B cell (primary cell): ENCODE data around the gene CNR2. TPM values are rescaled to one million over a fixed set of nuclear protein-coding genes. Genes with fewer than 3 reads are reported as not detected.
A peak's percentile ranks its signal among the peaks of the same experiment; 100 is the strongest.

Experiments used
- ATAC-seq: fragments of 200-7000 bp; cut with Tn5 transposase; one replicate; pipeline ENCODE4 v1.10.0; 2021; ENCODE audit warnings: low read depth, mild to moderate bottlenecking, moderate number of reproducible peaks, moderate library complexity
- CTCF ChIA-PET: fragments of 350-600 bp; sonication (Branson Sonifier 250); formaldehyde crosslinking; loops from one replicate; lab custom pipeline; 2021; ENCODE audit warnings: antibody characterized with exemption, inconsistent platforms; lab: Charles Lee
- POLR2A ChIA-PET: fragments of 350-600 bp; sonication (Branson Sonifier 250); formaldehyde crosslinking; loops from one replicate; lab custom pipeline; 2021; ENCODE audit warnings: antibody characterized with exemption; lab: Charles Lee
- DNase-seq: peaks from one replicate; pipeline ENCODE4 v3.0.0; 2013
- H2AFZ ChIP-seq: 2 replicates; pipeline ENCODE4 v1.6.1; 2012; ENCODE audit warnings: mild to moderate bottlenecking, low read depth, low read length; ENCODE audit not compliant: insufficient read depth, poor library complexity, severe bottlenecking
- H3K27ac ChIP-seq, 2 donors: 1 replicate in 1 of 2; 2 replicates in 1 of 2; pipeline ENCODE4 v1.5.1; 2012 to 2013; ENCODE audit warnings: low read length in 2 of 2, mild to moderate bottlenecking in 2 of 2, moderate library complexity in 1 of 2
- H3K27me3 ChIP-seq, 4 experiments: fragments of 200-600 bp in 1 of 4; sonication (generic) in 1 of 4; replicated peaks in 1 of 4; 1 replicate in 2 of 4; 2 replicates in 2 of 4; pipeline versions ENCODE4 v1.6.1 to v1.7.0; 2013 to 2016; ENCODE audit warnings: low read length in 3 of 4, mild to moderate bottlenecking in 2 of 4, mixed read lengths in 1 of 4, moderate library complexity in 1 of 4; ENCODE audit not compliant: insufficient read depth in 4 of 4, control insufficient read depth in 3 of 4; ENCODE audit errors: control extremely low read depth in 1 of 4
- H3K36me3 ChIP-seq, 2 experiments: replicated peaks in 1 of 2; 1 replicate in 1 of 2; 2 replicates in 1 of 2; pipeline versions ENCODE4 v1.6.1 to v1.7.1; 2013; ENCODE audit warnings: low read length in 1 of 2; ENCODE audit not compliant: insufficient read depth in 2 of 2, control insufficient read depth in 1 of 2; ENCODE audit errors: control extremely low read depth in 1 of 2, extremely low read depth in 1 of 2
- H3K4me1 ChIP-seq, 2 donors: fragments of 200-600 bp in 1 of 2; sonication (generic) in 1 of 2; 1 replicate in 1 of 2; 2 replicates in 1 of 2; pipeline versions ENCODE4 v1.5.1 to v1.6.1; 2013 to 2017; ENCODE audit warnings: low read length in 2 of 2; ENCODE audit not compliant: control insufficient read depth in 2 of 2, insufficient read depth in 2 of 2
- H3K4me2 ChIP-seq: replicated peaks from 2 replicates; pipeline ENCODE3; 2012; ENCODE audit warnings: mild to moderate bottlenecking, low read depth, low read length; ENCODE audit not compliant: poor library complexity, severe bottlenecking
- H3K4me3 ChIP-seq, 5 experiments: fragments of 200-600 bp in 1 of 5; sonication (generic) in 1 of 5; 1 replicate in 3 of 5; 2 replicates in 2 of 5; pipeline versions ENCODE4 v1.5.1 to v1.7.0; 2011 to 2016; ENCODE audit warnings: low read length in 4 of 5, mild to moderate bottlenecking in 4 of 5, low read depth in 2 of 5, control low read depth in 1 of 5, moderate library complexity in 1 of 5; ENCODE audit not compliant: insufficient read depth in 1 of 5; ENCODE audit errors: control extremely low read depth in 1 of 5, extremely low read depth in 1 of 5
- H3K79me2 ChIP-seq: fragments of 200-600 bp; sonication (generic); one replicate; pipeline ENCODE4 v1.6.0; 2016; ENCODE audit warnings: low read length; ENCODE audit not compliant: control insufficient read depth, insufficient read depth
- H3K9ac ChIP-seq: fragments of 200-600 bp; sonication (generic); 2 replicates; pipeline ENCODE4 v1.6.1; 2017; ENCODE audit warnings: mild to moderate bottlenecking, low read length, moderate library complexity
- H3K9me3 ChIP-seq, 3 donors: one replicate each; pipeline versions ENCODE4 v1.6.1 to v1.7.1; 2013; ENCODE audit warnings: low read length in 2 of 3; ENCODE audit not compliant: control insufficient read depth in 2 of 3, insufficient read depth in 1 of 3; ENCODE audit errors: control extremely low read depth in 1 of 3
- H4K20me1 ChIP-seq: 2 replicates; pipeline ENCODE4 v1.6.0; 2012; ENCODE audit warnings: mild to moderate bottlenecking, low read length; ENCODE audit not compliant: insufficient read depth, control insufficient read depth, poor library complexity, severe bottlenecking
- H3K27ac Mint-ChIP-seq: one replicate; pipeline ENCODE4 v1.8.0; 2021; ENCODE audit warnings: mixed read lengths
- H3K27me3 Mint-ChIP-seq: one replicate; pipeline ENCODE4 v1.8.0; 2021; ENCODE audit warnings: mixed read lengths
- H3K4me1 Mint-ChIP-seq: one replicate; pipeline ENCODE4 v1.8.0; 2021; ENCODE audit warnings: mixed read lengths
- H3K4me3 Mint-ChIP-seq: one replicate; pipeline ENCODE4 v1.8.0; 2021; ENCODE audit warnings: mixed read lengths
- H3K9me3 Mint-ChIP-seq: one replicate; pipeline ENCODE4 v1.8.0; 2022; ENCODE audit warnings: mixed read lengths; ENCODE audit not compliant: insufficient read depth
- EZH2 ChIP-seq: IDR thresholded peaks from 2 replicates; pipeline ENCODE4 v1.6.1; 2012; ENCODE audit warnings: borderline replicate concordance, low read depth, mild to moderate bottlenecking, moderate library complexity, low read length; ENCODE audit not compliant: insufficient read depth, poor library complexity, severe bottlenecking
- WGBS: methylation state at CpG from one replicate; pipeline ENCODE4 v1.1.5; 2013; ENCODE audit warnings: missing lambda C conversion rate; ENCODE audit not compliant: insufficient coverage; 5-methylcytosine and 5-hydroxymethylcytosine counted together
- intact Hi-C: fragments of 100-400 bp; cut with micrococcal nuclease; formaldehyde crosslinking; loops from one replicate; pipeline ENCODE4 v1.10.0; 2022
- polyA plus RNA-seq: library from polyadenylated mRNA; depleted of rRNA; stranded (reverse); fragments of >200 nt; gene quantifications from 2 replicates; pipeline ENCODE4 v1.2.3, GENCODE V29; 2012
- total RNA-seq, 2 donors: library from RNA; stranded (reverse); fragments of 120-200 nt in 1 of 2; gene quantifications; 1 replicate in 1 of 2; 2 replicates in 1 of 2; pipeline versions ENCODE4 v1.2.3 to v1.2.4, GENCODE V29; 2013 to 2022
- TF ChIP-seq, protein P1 (sequence below): fragments of 200-600 bp; IDR thresholded peaks from one replicate; pipeline ENCODE4 v1.8.0; 2022; ENCODE audit warnings: antibody characterized with exemption, mild to moderate bottlenecking

CNR2 gene
- total and polyA plus RNA-seq, 2 donors (not counting 1 experiment from before 2014, with no cell fraction given): 45.6 to 63.4 TPM

DNA sequence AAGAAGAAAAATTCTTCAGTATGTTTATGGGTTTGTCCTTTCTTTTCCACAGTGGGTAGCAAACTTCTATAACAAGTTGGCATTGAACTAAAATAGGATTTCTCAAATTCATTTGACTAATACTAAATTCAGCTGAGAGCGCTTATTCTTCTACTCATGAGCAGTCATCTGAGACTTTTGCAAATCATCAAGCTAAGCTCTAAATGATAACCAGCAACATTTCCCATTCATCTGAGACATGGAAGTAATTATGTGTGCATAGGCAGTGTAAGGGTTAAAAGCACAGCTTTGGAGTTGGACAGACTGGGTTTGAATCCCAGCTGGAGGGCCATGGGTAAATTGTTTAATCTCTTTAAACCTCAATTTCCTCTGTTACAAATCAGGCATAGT lies 18.3 kb upstream of the CNR2 start:
- DNase-seq (no peak), ATAC-seq (peak; percentile 59)
- ChIA-PET POLR2A (interaction anchor here (0.6 to 2.8 kb wide), 11 partner anchors 10 to 507 kb away, joined by 3 to 36 read pairs (median 8); partner anchors contain the start of genes CNR2, PNRC2 and TCEA3), CTCF (interaction anchor here (0.8 to 6.3 kb wide), 15 partner anchors 11 to 159 kb away, joined by 3 to 55 read pairs (median 9); partner anchors contain the start of genes CNR2 and PNRC2)
- peaks cover 38% of the 10 kb centered on the region for H3K4me1 Mint-ChIP-seq
- no CpG with 5 or more reads among the region's 1 CpG for WGBS
- H3K9me3 ChIP-seq: no peaks in the 10 kb centered on the region
- H3K4me3 ChIP-seq: peak overlapping the region in 4 of 5 experiments; percentile 2 to 60 (median 28)
- H3K9me3 Mint-ChIP-seq: no peaks in the 10 kb centered on the region
- peaks cover 22 to 37% of the 10 kb centered on the region in 2 donors for H3K4me1 ChIP-seq
- no peaks in the 10 kb centered on the region for H3K27me3 ChIP-seq
- peak overlapping the region; percentile 56 for H3K9ac ChIP-seq
- H3K4me3 Mint-ChIP-seq: peak overlapping the region; percentile 85
- no peaks in the 10 kb centered on the region for H4K20me1 ChIP-seq
- H2AFZ ChIP-seq: peak overlapping the region; percentile 56
- no peaks in the 10 kb centered on the region for H3K27me3 Mint-ChIP-seq
- H3K36me3 ChIP-seq: no peaks in the 10 kb centered on the region
- H3K4me2 ChIP-seq: peak overlapping the region; percentile 81
- no peaks in the 10 kb centered on the region for H3K79me2 ChIP-seq
- peak overlapping the region; percentile 46 to 76 for H3K27ac ChIP-seq
- H3K27ac Mint-ChIP-seq: peak overlapping the region; percentile 98
- TF ChIP-seq EZH2: no peak
- TF ChIP-seq, protein P1, sequence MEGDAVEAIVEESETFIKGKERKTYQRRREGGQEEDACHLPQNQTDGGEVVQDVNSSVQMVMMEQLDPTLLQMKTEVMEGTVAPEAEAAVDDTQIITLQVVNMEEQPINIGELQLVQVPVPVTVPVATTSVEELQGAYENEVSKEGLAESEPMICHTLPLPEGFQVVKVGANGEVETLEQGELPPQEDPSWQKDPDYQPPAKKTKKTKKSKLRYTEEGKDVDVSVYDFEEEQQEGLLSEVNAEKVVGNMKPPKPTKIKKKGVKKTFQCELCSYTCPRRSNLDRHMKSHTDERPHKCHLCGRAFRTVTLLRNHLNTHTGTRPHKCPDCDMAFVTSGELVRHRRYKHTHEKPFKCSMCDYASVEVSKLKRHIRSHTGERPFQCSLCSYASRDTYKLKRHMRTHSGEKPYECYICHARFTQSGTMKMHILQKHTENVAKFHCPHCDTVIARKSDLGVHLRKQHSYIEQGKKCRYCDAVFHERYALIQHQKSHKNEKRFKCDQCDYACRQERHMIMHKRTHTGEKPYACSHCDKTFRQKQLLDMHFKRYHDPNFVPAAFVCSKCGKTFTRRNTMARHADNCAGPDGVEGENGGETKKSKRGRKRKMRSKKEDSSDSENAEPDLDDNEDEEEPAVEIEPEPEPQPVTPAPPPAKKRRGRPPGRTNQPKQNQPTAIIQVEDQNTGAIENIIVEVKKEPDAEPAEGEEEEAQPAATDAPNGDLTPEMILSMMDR: no peak
- intact Hi-C loops: loop anchor here (1.0 kb wide), 5 partner anchors 11 to 42 kb away; partner anchors contain the start of genes CNR2 and PNRC2

- 43% methylated on average over 5 of the region's 11 CpGs for WGBS
- H3K27ac ChIP-seq: peak overlapping the region; percentile 46 to 76
- POLR2A ChIA-PET: interaction anchor here (0.6 to 2.8 kb wide), 10 partner anchors 11 to 49 kb away, joined by 3 to 36 read pairs (median 10); partner anchors contain the start of genes CNR2, PNRC2 and SRSF10
- peak overlapping the region; percentile 85 for H3K4me3 Mint-ChIP-seq
- no peaks in the 10 kb centered on the region for H4K20me1 ChIP-seq
- no peaks in the 10 kb centered on the region for H3K9me3 Mint-ChIP-seq
- H3K27me3 ChIP-seq: no peaks in the 10 kb centered on the region
- H3K27me3 Mint-ChIP-seq: no peaks in the 10 kb centered on the region
- peak overlapping the region; percentile 81 for H3K4me2 ChIP-seq
- peak overlapping the region; percentile 56 for H3K9ac ChIP-seq
- peaks cover 22 to 37% of the 10 kb centered on the region in 2 donors for H3K4me1 ChIP-seq
- H3K4me1 Mint-ChIP-seq: peaks cover 38% of the 10 kb centered on the region
- peak; percentile 83 for ATAC-seq
- CTCF ChIA-PET: interaction anchor here (0.6 to 6.3 kb wide), 15 partner anchors 11 to 159 kb away, joined by 3 to 55 read pairs (median 9); partner anchors contain the start of genes CNR2 and PNRC2
- peak overlapping the region; percentile 56 for H2AFZ ChIP-seq
- no peaks in the 10 kb centered on the region for H3K9me3 ChIP-seq
- no peaks in the 10 kb centered on the region for H3K79me2 ChIP-seq
- peak overlapping the region; percentile 98 for H3K27ac Mint-ChIP-seq
- H3K36me3 ChIP-seq: no peaks in the 10 kb centered on the region
- intact Hi-C loops: loop anchor here (1.0 kb wide), 5 partner anchors 11 to 42 kb away; partner anchors contain the start of genes CNR2 and PNRC2
- DNase-seq: peak; percentile 65
- H3K4me3 ChIP-seq: peak overlapping the region in 4 of 5 experiments; percentile 2 to 60 (median 28)
- no peak for TF ChIP-seq EZH2
- TF ChIP-seq, protein P1: no peak
Measured at GRCh38 chr1:23930861-23931490, 17.8 kb upstream of the CNR2 start.
